ENCODE data around the gene PPP5C.

DNA sequence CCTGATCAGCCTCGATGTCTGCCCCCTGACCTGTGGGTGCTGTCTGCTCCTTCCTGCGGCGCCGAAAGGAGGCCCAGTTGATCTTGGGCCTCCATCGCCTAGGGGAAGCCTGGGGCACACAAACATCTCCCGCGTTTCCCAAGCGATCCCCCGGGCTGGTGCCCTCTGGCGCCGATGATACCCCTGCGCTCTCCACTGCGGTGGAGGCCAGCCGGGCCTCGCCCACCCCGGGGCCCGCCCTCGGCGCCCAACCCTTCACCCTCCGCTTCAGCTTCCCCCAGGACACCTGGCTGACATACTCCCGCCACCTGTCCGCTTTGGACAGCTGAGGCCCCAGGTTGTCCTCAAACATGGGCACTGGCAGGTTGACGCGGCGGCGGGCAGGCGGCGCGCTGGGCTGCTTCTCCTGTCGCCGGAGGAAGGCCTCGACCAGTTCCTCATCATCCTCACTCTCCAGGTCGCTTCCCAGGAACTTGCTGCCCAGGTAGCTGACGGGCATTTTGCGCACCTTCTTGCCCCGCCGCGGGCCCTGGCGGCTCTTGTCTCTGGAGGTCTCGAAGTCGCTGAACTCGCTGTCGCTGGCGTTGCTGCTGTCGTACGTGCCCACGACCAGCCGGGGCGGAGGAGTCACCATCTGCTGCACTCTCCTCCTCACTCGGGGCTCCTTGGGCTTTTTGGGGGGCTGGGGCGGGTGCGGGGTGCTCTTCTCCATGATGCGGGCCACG is 65.2 kb downstream of the PPP5C start:
- TF ChIP-seq POLR2A (IDR thresholded peaks at IDR 0.05) (no peak), CTCF (IDR thresholded peaks at IDR 0.05) (no peak)
